SK-N-MC (cell line): ENCODE measurements around the gene SPRYD3.

Experiments used
- EZH2 ChIP-seq: fragments of 200-600 bp; sonication (generic); IDR thresholded peaks from one replicate; pipeline ENCODE4 v1.6.1; 2017; ENCODE audit warnings: antibody characterized with exemption
- FOXP2 ChIP-seq: optimal IDR thresholded peaks from 2 replicates; pipeline ENCODE3; 2011; ENCODE audit warnings: mild to moderate bottlenecking, moderate library complexity; ENCODE audit not compliant: insufficient read depth; ENCODE audit errors: extremely low read length, control extremely low read depth
- POLR2AphosphoS5 ChIP-seq: IDR thresholded peaks from 2 replicates; pipeline ENCODE4 v1.6.1; 2012; ENCODE audit warnings: mild to moderate bottlenecking, low read depth, low read length, borderline replicate concordance

DNA sequence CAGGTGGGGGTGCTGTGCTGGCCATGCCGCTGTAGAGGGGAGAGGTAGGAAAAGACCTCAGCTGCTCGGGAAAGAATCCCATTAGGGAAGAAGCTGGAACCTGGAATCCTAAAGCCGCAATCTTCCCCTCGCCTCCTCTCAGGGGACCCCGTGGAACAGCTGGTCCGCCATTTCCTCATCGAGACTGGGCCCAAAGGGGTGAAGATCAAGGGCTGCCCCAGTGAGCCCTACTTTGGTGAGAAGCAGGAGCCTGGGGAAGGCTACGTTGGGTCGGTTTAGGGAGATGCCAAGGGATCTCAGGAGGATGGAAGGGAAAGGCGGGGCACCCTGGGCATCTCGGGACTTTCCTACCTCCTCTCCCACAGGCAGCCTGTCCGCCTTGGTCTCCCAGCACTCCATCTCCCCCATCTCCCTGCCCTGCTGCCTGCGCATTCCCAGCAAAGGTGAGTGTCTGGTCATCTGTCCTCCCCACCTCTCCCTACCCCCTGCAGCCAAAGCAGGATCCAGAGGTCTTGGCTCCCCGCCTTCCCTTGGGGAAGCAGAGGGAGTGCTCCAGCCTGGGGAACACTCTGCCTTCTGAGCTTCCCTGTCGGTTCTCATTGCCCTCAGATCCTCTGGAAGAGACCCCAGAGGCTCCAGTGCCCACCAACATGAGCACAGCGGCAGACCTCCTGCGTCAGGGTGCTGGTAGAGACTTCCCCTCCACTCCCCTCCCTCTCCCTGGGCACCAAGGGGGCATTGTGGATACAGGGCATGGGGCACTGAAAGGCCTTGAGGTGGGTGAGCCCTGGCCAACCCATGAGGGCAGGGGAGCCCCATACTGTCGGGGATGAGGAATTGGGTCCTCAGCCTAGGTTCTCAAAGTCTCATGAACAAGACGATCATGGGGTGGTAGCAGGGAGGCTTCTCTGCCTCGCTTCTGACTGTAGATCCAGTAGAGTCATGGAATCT, 16.9 kb downstream of the SPRYD3 start:
- TF ChIP-seq EZH2, result no peak
- peak; percentile 30; the same call in 1 of the 2 replicates for TF ChIP-seq POLR2AphosphoS5
- no peak for TF ChIP-seq FOXP2
